Mesendoderm (in vitro differentiated cells): ENCODE results near the gene DISP2.

Source experiments
- DNase-seq: peaks from one replicate; pipeline ENCODE4 v3.0.0; 2013
- H2AK5ac ChIP-seq: 2 replicates; pipeline ENCODE4 v1.6.1; 2013; ENCODE audit warnings: low read length, inconsistent platforms
- H2BK120ac ChIP-seq: 2 replicates; pipeline ENCODE4 v1.6.1; 2013; ENCODE audit warnings: low read depth, mild to moderate bottlenecking, low read length, moderate library complexity, mixed read lengths
- H2BK15ac ChIP-seq: replicated peaks from 2 replicates; pipeline ENCODE4 v1.6.1; 2013; ENCODE audit warnings: low read depth, mild to moderate bottlenecking, moderate library complexity
- H2BK5ac ChIP-seq: 2 replicates; pipeline ENCODE4 v1.6.1; 2013; ENCODE audit warnings: low read length, inconsistent platforms
- H3K18ac ChIP-seq: 2 replicates; pipeline ENCODE4 v1.6.1; 2013; ENCODE audit warnings: mild to moderate bottlenecking, low read length, mixed read lengths
- H3K23ac ChIP-seq: one replicate; pipeline ENCODE4 v1.6.1; 2013; ENCODE audit warnings: low read length
- H3K27ac ChIP-seq: 2 replicates; pipeline ENCODE4 v1.5.1; 2013; ENCODE audit warnings: low read depth, mild to moderate bottlenecking, inconsistent platforms, low read length, moderate library complexity
- H3K27me3 ChIP-seq: 2 replicates; pipeline ENCODE4 v1.6.1; 2013; ENCODE audit warnings: low read length, control low read depth, mild to moderate bottlenecking, inconsistent platforms; ENCODE audit not compliant: insufficient read depth, poor library complexity
- H3K36me3 ChIP-seq: 2 replicates; pipeline ENCODE4 v1.6.1; 2013; ENCODE audit warnings: low read length, inconsistent platforms; ENCODE audit not compliant: control insufficient read depth, insufficient read depth
- H3K4ac ChIP-seq: one replicate; pipeline ENCODE4 v1.6.1; 2013; ENCODE audit warnings: low read depth, mild to moderate bottlenecking, low read length, moderate library complexity
- H3K4me1 ChIP-seq: 2 replicates; pipeline ENCODE4 v1.6.1; 2013; ENCODE audit warnings: low read depth, low read length, inconsistent platforms; ENCODE audit not compliant: control insufficient read depth
- H3K4me2 ChIP-seq: 2 replicates; pipeline ENCODE4 v1.6.1; 2013; ENCODE audit warnings: low read length
- H3K4me3 ChIP-seq: 2 replicates; pipeline ENCODE4 v1.5.1; 2013; ENCODE audit warnings: mild to moderate bottlenecking, low read length
- H3K56ac ChIP-seq: one replicate; pipeline ENCODE4 v1.6.1; 2013; ENCODE audit warnings: low read length
- H3K79me1 ChIP-seq: 2 replicates; pipeline ENCODE4 v1.6.1; 2013; ENCODE audit warnings: low read length, inconsistent platforms
- H3K79me2 ChIP-seq: 2 replicates; pipeline ENCODE4 v1.6.1; 2013; ENCODE audit warnings: mild to moderate bottlenecking, low read length; ENCODE audit not compliant: control insufficient read depth, insufficient read depth
- H3K9ac ChIP-seq: 2 replicates; pipeline ENCODE4 v1.6.1; 2013; ENCODE audit warnings: low read length, inconsistent platforms
- H4K5ac ChIP-seq: one replicate; pipeline ENCODE4 v1.6.1; 2013; ENCODE audit warnings: low read length
- H4K8ac ChIP-seq: one replicate; pipeline ENCODE4 v1.6.1; 2013; ENCODE audit warnings: low read depth, mild to moderate bottlenecking, control low read depth, low read length, moderate library complexity
- WGBS: extraction: QIAGEN DNeasy Blood & Tissue Kit; methylation state at CpG from one replicate; pipeline ENCODE4 v1.1.7; 2013; ENCODE audit warnings: low lambda C conversion rate, missing lambda C conversion rate; ENCODE audit not compliant: insufficient coverage; ENCODE audit errors: extremely low coverage; 5-methylcytosine and 5-hydroxymethylcytosine counted together

The DISP2 gene

DNA sequence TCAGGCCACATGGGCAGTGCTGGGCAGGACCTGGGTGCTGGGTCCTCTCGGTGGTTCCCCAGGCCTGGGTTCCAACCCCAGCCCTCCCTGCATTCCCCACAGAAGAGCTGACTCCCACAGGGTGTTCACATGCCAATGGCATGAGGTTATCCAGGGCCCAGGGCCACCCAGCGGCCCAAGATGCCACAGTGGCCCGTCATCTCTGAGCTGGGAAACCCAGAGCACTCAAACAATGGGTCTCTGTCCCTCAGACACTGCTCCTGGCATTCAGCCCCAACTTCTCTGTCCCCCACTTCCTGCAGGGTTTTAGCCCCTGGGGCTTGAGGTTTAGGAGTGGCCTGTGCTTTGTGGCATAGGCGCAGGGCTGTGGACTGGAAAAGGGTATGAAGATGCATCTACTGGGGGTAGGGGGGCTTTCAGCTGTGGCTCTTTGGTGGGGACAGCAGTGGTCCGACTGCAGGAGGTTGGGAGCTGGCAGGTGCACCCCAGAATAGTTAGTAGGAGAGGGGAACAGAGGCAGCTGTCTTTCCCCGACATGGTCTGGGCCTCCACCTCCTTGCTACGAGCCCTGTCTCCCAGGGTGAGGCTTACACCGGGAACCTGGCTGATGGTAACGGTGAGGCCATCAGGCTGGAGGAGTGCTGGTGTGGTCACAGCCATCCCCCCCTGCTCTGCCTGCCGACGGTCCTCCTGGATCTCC lies 18.9 kb upstream of the DISP2 start:
- Histone ChIP-seq H4K5ac (no peak overlapping the region), H3K79me2 (no peaks in the 10 kb centered on the region), H2BK120ac (no peak overlapping the region), H3K27ac (no peak overlapping the region), H3K27me3 (no peaks in the 10 kb centered on the region), H3K23ac (no peak overlapping the region), H3K36me3 (no peaks in the 10 kb centered on the region), H3K4me3 (no peak overlapping the region), H3K4ac (no peak overlapping the region), H2AK5ac (no peak overlapping the region), H3K4me1 (no peaks in the 10 kb centered on the region), H3K18ac (no peak overlapping the region), H2BK5ac (no peak overlapping the region), H3K4me2 (no peak overlapping the region), H2BK15ac (no peak overlapping the region), H3K79me1 (no peaks in the 10 kb centered on the region), H4K8ac (no peak overlapping the region), H3K9ac (no peak overlapping the region), H3K56ac (peak overlapping the region; percentile 43)
- WGBS: no CpG with 5 or more reads among the region's 11 CpGs
- DNase-seq: peak; percentile 73

GRCh38 chr15:40339621-40339945 lies 18.4 kb upstream of the DISP2 start:
- Histone ChIP-seq H3K79me1 (no peaks in the 10 kb centered on the region), H3K36me3 (no peaks in the 10 kb centered on the region), H3K23ac (no peak overlapping the region), H3K9ac (no peak overlapping the region), H3K56ac (peak overlapping the region; percentile 45), H2BK120ac (no peak overlapping the region), H3K27me3 (no peaks in the 10 kb centered on the region), H2BK5ac (no peak overlapping the region), H3K4me1 (no peaks in the 10 kb centered on the region), H3K4me2 (no peak overlapping the region), H4K5ac (no peak overlapping the region), H3K27ac (no peak overlapping the region), H3K79me2 (no peaks in the 10 kb centered on the region), H3K4ac (no peak overlapping the region), H3K4me3 (no peak overlapping the region), H2AK5ac (no peak overlapping the region), H4K8ac (no peak overlapping the region), H3K18ac (no peak overlapping the region), H2BK15ac (no peak overlapping the region)
- WGBS: no CpG with 5 or more reads among the region's 7 CpGs
- DNase-seq: no peak

DNA sequence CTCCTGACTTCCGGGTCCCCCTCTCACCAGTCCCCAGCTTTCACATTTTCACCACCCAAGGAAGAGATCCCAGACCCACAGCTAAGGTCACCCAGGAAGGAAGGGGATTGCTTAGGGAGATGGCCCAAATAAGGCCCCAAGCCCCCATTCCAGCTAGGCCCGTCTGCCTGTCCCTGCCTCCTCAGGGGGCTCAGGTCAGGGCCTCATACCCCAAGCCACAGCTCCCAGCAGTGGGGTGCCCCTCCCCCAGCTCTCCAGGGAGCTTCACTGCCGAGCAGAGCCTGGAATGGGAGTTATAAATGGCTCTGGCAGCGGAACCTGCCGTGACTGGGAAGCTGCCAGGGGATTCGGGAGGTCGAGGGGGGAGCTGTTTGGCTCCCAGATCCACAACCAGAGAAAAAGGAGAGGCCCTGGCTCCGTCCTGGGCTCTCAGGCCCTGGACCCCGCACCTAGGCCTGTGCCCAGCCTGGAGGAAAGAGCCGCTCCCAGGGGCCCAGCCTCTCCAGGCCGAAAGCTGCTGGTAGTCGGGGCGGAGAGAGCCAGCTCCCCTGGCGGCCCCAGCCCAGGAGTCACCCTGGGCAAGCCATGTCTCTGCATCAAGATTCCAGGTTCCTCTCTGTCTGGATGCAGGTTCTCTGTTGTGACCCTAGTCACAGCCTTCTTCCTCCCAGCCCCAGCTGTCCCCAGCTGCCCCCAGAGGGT lies 17.8 kb upstream of the DISP2 start:
- no peak overlapping the region for H2BK5ac ChIP-seq
- WGBS: no CpG with 5 or more reads among the region's 14 CpGs
- no peak overlapping the region for H3K4ac ChIP-seq
- DNase-seq: no peak
- H3K18ac ChIP-seq: no peak overlapping the region
- no peak overlapping the region for H3K9ac ChIP-seq
- H2BK15ac ChIP-seq: no peak overlapping the region
- no peaks in the 10 kb centered on the region for H3K79me2 ChIP-seq
- no peak overlapping the region for H3K56ac ChIP-seq
- H3K4me2 ChIP-seq: no peak overlapping the region
- H2BK120ac ChIP-seq: no peak overlapping the region
- no peak overlapping the region for H3K27ac ChIP-seq
- H3K4me1 ChIP-seq: no peaks in the 10 kb centered on the region
- H3K23ac ChIP-seq: no peak overlapping the region
- no peak overlapping the region for H4K8ac ChIP-seq
- H3K36me3 ChIP-seq: no peaks in the 10 kb centered on the region
- H3K79me1 ChIP-seq: no peaks in the 10 kb centered on the region
- H4K5ac ChIP-seq: no peak overlapping the region
- H3K4me3 ChIP-seq: no peak overlapping the region
- no peak overlapping the region for H2AK5ac ChIP-seq
- no peaks in the 10 kb centered on the region for H3K27me3 ChIP-seq

DNA sequence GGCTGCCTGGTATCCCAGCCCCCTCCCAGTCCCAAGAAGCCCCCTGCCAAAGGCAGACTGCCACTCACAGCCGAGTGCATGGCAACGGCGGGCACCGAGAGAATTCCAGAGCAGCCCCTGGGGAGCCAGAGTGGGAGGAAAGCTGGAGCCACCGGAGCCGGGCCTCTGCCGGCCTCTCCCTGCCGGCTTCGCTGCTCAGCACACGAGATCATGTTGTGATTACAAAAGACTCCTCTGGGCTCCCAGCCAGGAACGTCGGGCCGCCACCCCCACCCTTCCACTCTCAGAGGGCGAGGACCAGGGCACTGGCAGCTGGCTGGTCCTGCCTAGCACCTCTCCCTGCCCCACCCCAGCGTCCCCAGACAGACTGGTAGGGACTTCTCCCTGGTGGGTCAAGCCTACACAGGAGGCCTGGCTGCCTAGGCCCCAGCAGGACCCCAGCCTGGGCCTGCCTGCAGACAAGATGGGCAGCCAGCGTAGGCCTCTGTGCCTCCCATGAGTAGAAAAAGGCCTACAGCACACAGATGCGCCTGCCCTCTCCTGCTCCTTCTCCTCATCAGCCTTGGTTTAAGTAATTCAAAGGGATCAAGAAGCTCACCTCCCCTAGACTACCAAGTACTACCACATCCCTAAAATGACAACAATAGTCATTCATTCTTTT lies 17.1 kb upstream of the DISP2 start, which contains the start of gene CCDC9B:
Gene CCDC9B, minus strand, starts transcription at position 200 of the 661 bp plus-strand sequence. Its CDS starts 120 bp downstream, at position 80.
- Histone ChIP-seq H2BK15ac (no peak within 1 kb of the TSS), H3K4me3 (no peak within 1 kb of the TSS), H3K27me3 (no peaks in the 10 kb centered on the region), H3K9ac (no peak within 1 kb of the TSS), H4K5ac (no peak within 1 kb of the TSS), H3K4ac (no peak within 1 kb of the TSS), H3K4me2 (no peak within 1 kb of the TSS), H3K79me1 (no peaks in the 10 kb centered on the region), H3K18ac (no peak within 1 kb of the TSS), H2BK5ac (no peak within 1 kb of the TSS), H3K23ac (no peak within 1 kb of the TSS), H3K4me1 (no peaks in the 10 kb centered on the region), H2AK5ac (no peak within 1 kb of the TSS), H3K79me2 (no peaks in the 10 kb centered on the region), H4K8ac (no peak within 1 kb of the TSS), H2BK120ac (no peak within 1 kb of the TSS), H3K27ac (no peak within 1 kb of the TSS), H3K56ac (peak within 1 kb of the TSS; percentile 45), H3K36me3 (no peaks in the 10 kb centered on the region)
- no peak for DNase-seq
- no CpG with 5 or more reads among the region's 17 CpGs for WGBS

- no peak overlapping the region for H3K18ac ChIP-seq
- H2AK5ac ChIP-seq: no peak overlapping the region
- H3K4me2 ChIP-seq: no peak overlapping the region
- DNase-seq: no peak
- no peak overlapping the region for H3K9ac ChIP-seq
- no peaks in the 10 kb centered on the region for H3K36me3 ChIP-seq
- no peaks in the 10 kb centered on the region for H3K79me1 ChIP-seq
- no peak overlapping the region for H3K4ac ChIP-seq
- no peak overlapping the region for H2BK120ac ChIP-seq
- H2BK15ac ChIP-seq: no peak overlapping the region
- no CpG with 5 or more reads among the region's 7 CpGs for WGBS
- no peak overlapping the region for H4K8ac ChIP-seq
- H3K4me3 ChIP-seq: no peak overlapping the region
- H3K27ac ChIP-seq: no peak overlapping the region
- H3K4me1 ChIP-seq: no peaks in the 10 kb centered on the region
- peak overlapping the region; percentile 8 for H3K56ac ChIP-seq
- H4K5ac ChIP-seq: no peak overlapping the region
- H3K23ac ChIP-seq: no peak overlapping the region
- H2BK5ac ChIP-seq: no peak overlapping the region
- no peaks in the 10 kb centered on the region for H3K79me2 ChIP-seq
- no peaks in the 10 kb centered on the region for H3K27me3 ChIP-seq
These were observed 15.4 kb upstream of the DISP2 start for GRCh38 chr15:40342416-40343320.
